Hematopoietic multipotent progenitor cell treated with erythropoietin and hydrocortisone succinate and interleukin-3 and kit ligand, for 4 days (in vitro differentiated cells): ENCODE results near the gene NBPF11.
"Not testable (repeated sequence)": the region's sequence is repeated elsewhere in the genome, so short reads cannot be mapped to it uniquely, and the experiment has no call there.

Source experiments
- DNase-seq: peaks from one replicate; pipeline ENCODE4 v3.0.0-alpha.2; 2015

NBPF11 gene

GRCh38 chr1:148151911-148152656 is at the start of gene NBPF11:
NBPF11 (minus strand) TSS chr1:148152281; CDS start chr1:148127003, 25,278 bp downstream.
- peak; percentile 94 for DNase-seq

DNA sequence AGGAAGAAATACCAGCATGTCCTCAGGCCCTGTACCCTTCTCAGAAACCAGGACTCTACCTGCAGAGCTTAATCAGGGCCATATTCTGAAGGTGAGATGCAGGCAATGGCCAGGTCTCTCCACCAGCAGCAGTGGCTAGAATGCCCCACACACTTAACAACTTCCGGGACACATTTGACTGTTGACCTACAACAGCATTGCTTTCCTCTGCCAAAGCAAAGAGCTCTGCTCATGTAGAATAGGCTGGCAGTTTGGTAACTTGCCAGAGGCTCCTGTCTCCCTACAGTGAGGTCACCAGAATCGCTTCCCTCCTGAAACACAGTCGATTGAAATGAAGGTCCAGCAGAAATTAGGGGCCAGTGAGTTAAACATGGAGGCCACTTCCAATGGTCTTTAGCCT is 45.3 kb upstream of the NBPF11 start:
- DNase-seq = not testable (repeated sequence)

DNA sequence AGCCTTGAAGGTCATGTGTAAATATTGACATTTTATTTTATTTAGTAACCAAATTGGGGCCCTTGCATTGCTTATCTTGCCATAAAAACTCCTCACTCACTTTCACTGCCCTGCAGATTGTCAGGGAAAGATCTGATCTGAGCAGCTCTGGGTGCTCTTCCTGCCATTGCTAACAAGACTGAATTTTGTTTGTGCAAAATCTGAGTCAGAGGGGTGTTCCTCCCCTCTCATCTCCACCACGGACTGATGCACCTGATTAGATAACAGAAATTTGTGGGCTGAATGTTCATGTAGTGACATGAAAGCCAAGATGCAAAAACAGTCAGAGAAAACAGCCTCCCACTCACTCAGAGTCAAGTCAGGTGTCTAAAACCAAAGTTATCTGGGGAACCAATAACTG is 44.9 kb upstream of the NBPF11 start:
- not testable (repeated sequence) for DNase-seq

DNA sequence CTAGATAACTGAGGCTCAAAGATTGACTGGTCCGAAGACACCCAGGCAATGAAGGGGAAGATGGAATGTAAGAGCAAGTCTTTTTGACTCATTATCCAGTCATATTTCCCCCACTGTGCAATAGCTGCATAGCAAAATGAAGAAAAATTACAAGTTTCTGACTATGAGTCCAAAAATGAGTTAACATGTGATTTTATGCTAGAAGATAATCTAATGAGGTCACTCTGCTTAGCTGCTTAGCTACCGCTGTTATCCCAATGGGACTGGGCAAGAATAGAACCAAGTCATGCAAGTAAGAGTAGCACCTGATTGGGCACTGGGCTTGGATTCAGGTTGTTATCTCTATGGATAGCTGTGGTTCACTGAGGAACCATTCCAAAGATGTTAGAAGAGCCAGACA is 43.0 kb upstream of the NBPF11 start:
- not testable (repeated sequence) for DNase-seq

- DNase-seq = not testable (repeated sequence)
These were observed 36.7 kb upstream of the NBPF11 start for GRCh38 chr1:148188768-148189167.

DNA sequence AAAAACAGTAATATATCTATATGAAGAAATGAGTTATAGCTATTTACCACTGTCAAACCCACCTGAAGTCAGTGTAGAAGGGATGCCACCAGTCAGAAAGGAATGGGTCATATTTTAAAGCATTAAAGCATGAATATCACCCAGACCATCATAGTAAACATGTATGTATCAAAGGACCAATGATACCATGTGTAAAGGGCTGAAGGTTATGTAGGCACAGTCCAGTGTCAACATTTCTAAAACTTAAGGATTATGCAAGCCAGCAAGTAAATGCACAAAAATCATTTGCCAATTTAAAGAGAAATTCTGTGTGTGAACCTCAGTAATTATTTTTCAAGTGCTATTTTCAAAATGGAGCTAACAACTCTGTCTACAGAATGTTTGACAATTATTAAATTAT is 26.6 kb upstream of the NBPF11 start:
- DNase-seq = not testable (repeated sequence)

DNA sequence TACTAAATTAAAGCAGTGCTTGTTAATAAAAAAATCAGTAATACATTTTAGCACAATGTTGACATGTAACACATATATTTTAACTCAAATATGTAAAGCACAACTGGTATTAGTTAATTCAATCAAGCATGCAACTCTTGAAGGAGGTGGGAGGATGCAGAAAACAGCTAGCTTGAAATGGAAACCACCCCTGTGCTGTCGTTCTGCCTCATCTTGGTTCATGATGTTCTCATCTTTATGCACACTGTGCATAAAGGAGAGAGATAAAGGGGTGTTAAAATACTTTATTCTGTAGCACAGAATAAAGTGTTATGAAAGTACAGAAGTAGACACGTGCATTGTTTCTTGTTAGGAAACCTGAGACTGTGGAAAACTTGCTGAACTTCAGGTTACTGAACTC is 23.3 kb upstream of the NBPF11 start:
- not testable (repeated sequence) for DNase-seq

DNA sequence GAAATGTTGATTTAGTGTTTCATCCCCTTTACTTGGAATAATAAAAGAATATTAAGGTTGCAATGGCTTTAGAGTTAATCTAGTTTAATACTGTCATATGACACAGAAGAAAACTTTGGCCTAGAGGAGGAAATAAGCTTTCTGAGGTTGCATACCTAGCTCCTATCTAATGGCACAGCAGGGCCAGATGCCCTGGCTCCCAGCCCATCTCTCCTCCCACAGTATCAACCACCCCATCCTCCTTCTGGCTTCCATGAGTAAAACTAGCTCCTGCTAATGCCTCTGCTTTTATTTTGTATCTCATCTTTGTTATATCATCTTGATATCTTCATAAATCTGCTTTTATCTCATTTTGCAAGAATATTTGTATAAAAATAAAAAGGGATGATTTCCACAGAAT is 19.9 kb upstream of the NBPF11 start:
- DNase-seq = peak; percentile 66

GRCh38 chr1:148166558-148167492 is 14.7 kb upstream of the NBPF11 start:
- no peak for DNase-seq

DNA sequence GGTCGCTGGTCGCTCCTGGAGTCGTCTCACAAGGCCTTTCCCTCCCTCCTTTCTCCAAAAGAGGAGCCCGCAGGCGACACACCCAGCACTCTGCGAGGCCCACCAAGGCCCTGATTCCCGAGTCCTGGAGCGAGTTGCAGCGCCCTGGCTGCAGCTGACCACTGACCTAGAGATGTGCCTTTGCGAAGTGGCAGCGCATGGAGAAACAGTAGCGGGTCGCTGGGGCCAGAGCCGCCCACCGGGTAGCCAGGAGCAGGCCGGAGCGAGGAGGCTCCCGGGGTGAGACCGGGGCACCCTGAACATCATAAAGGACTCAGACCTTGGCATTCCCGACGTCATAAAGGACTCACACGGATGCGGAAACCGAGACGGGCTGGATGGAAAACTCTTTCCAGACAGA is 10.3 kb upstream of the NBPF11 start:
- DNase-seq = no peak

DNA sequence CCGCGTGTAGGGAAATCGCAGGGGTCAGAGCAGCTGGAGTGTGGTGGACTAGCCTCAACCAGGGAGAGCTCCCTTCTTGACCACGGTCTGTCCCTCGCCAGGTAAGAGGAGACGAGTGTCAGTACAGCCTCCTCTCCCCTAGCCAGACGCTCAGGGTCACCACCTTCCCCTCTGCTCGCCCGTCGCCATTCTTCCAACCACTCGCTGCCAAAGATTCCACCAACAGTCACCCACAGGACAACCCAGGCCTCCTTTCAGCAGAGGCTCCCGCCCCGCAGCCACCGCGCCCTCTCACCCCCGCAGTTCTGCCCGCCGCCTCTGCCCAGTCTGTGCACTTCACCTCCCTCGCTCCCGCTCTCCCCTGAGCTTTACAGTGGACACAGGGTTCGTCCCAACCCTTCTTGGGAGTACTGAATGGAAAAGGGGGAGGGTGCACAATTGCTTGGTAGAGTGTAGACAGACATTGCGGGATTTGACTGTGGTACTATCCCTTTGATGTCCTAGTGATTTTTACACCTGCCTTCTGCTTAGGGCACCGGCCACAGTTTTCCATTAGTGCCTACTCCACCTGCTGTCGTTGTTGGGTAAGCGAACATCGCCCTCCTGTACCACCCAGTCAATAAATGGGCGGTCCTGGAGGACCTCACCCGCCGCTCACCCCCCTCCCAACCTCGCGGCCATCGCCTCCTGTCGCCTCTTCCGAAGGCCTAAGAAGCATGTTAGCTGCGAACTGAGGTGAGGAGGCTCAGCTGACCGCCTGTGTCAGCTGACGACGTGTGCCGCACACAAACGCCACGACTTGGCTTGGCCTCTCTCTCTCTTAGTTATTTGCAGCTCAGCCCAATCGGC is 9.2 kb upstream of the NBPF11 start:
- DNase-seq = no peak

DNA sequence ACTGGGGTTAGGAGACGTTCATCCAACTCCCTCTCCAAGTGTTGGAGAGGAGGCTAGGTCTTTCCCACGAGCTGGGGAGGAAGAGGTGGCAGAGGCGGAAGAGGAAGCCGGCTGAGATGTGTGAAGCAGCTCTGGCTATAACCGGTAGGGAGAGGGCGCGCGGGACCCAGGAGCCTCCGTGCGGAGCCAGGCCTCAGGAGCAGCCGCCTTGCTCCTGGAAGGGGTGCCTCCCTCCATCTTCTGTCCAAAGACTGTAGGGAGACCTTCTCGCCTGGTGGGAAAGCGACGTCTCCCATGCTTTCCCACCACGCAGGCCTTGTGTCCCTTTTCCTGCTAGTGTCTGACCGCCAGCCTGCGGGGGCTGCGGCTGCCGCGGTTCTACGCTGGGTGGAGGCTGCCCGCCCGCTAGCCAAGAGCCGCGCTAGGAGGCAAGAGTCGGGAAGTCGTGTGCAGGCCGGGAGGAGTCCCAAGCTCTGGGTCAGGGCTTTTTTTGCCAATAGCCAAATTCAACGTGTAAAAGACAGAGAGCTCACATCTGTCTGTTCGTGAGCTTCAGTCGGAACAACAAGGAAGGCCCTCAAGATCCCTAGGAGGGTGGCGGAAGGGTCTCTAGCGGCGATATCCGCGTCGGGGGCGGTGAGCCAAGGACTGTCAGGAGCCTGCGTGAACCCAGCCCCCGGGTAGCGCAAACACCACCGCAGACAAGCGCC is 8.4 kb upstream of the NBPF11 start:
- no peak for DNase-seq

DNA sequence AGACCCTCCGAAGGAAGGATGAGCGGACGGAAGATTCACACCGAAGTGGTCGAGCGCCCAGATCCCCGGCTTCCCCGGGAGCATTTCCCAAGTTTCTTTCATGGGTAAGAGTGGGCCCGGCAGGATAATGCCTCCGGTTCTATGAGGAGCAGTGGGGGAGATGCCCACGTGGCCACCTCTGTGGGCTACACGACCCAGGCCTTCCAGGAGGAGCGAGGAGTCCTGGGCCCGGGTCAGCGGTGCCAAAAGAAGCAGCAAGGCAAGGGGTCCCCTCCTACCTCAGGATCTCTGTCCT is 7.9 kb upstream of the NBPF11 start:
- DNase-seq = no peak

DNA sequence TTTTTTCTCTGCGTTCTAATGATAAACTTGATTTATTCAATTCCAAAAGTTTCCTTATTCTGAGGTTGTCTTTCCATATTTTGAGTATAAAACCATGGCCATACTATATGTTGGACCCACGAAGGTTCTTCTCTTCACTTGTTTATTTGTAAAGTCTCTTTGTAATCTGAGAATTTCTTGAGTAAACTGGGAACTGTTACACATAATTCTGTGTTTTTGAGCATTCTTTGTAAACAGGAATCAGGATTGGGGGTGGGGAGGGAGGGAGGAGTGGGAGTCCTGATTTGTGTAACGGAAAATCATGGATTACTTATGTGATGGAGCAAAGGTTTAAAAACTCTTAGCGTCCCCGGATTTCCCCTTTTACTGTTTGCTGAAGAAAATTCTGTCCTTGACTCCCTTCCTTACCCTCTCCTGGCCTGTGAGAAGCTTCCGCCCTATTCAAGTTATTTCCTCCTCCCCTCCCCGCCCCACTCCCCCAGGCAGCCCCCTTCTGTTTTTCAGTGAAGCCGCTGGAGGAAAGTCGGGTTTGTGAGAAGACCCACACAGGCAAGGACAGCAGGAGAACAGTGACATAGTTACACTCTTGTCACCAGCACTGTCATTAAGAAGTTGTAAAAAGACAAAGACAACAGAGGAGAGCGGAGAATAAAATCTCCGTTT is 6.4 kb upstream of the NBPF11 start:
- no peak for DNase-seq

- not testable (repeated sequence) for DNase-seq
These were observed 5.7 kb upstream of the NBPF11 start for GRCh38 chr1:148157803-148158202.

DNA sequence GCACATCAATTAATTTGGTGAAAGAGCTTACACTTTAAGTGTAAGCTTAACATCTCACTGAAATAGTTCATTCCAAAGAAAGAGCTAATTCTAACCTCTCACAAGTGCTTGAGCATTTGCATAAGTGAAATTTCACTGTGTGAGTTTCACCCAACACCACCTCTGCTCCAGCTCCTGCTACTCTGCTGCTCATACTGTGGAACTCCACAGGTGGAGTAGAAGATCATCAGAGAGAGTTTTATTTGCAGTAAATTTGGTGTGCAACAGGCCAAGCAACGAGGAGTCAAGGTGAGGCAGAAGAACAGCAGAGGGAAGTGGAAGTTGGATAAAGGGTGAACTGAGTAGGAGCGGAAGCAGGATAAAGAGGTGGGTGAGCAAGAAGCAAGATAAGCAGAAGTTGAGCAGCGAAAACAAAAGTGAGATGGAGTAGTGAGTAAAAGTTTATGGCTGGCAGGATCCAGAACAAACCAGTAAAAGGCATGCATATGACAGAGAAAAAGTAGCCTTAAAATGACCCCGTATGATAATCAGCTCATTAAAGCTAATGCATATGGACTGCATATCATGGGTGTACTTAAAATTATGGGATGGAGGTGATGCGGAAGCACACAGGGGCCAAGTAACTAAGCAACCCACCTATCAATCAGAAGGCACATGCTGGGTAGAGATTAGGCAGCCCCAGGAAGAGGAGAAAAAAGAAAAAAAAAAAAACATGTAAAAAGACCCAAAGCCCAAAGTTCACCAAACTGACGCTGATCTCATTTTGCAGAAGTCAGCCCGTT is 3.6 kb upstream of the NBPF11 start:
- DNase-seq = peak; percentile 80

DNA sequence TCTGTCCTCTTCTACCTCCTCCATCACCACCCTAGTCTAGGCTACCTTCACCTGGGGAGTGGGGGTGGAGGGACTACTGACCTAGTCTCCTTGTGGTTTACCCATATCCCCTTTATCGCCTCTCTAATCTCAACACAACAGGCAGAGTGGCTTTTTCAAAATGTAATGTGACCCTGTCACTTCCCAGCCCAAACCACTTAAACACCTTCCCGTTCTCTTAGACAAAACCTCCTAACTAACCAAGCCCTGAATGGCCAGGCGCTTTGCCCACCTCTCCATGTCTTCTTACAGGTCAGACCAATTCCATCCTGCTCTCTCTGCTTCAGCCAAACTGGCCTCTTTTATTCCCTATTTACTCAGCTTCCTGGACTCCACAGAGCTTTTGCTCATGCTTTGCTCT is 714 bp upstream of the NBPF11 start:
- not testable (repeated sequence) for DNase-seq

- peak; percentile 36 for DNase-seq
These were observed 686 bp downstream of the NBPF11 start for GRCh38 chr1:148151371-148151819.

DNA sequence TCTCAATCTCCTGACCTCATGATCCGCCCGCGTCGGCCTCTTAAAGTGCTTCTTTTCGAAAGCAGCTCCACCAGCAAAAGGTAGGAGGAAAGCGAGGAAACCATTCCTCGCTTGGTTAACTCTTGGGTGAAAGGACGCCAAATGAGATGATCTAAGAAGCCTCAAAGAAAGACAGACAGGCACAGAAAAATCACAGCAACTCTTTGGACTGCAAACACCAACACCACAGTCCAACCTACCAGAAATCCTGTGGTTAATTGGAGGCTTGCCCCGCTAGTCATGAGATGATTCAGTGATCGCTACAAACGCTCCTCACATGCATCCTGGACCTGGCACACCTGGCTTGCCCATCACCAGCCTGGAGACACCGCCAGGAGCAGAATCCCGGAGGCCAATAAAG is 1.1 kb downstream of the NBPF11 start:
- DNase-seq = not testable (repeated sequence)

- DNase-seq = peak; percentile 32
These were observed 2.1 kb downstream of the NBPF11 start for GRCh38 chr1:148150014-148150413.
